Measurements from ENCODE around the gene GPRC5A. TPM values are rescaled to one million over a fixed set of nuclear protein-coding genes. Genes with fewer than 3 reads are reported as not detected.

Gene GPRC5A
- total and polyA plus RNA-seq, 2 experiments from 2014 or later, result 0.16 to 0.38 TPM

GRCh38 chr12:12918781-12919389 is 27.5 kb downstream of the GPRC5A start (continued):
- TF ChIP-seq ZNF462 (CRISPR knock-in tag; IDR thresholded peaks at IDR 0.05), result no peak
- TF ChIP-seq CREB1 (CRISPR knock-in tag; IDR thresholded peaks at IDR 0.05; ENCODE audit: low read depth), result no peak
- no peak for TF ChIP-seq JUNB (IDR thresholded peaks at IDR 0.05; ENCODE audit: unreplicated experiment)
- TF ChIP-seq NANOG (IDR thresholded peaks at IDR 0.05; ENCODE audit: borderline replicate concordance), result no peak
- TF ChIP-seq ZNF331 (CRISPR knock-in tag; IDR thresholded peaks at IDR 0.05; ENCODE audit: low read depth), result no peak

- Histone ChIP-seq H3K4me2 (no peak overlapping the region), H4K20me1 (replicated peaks; ENCODE audit: insufficient read depth) (no peaks in the 10 kb centered on the region), H3K27me3 (ENCODE audit: insufficient read depth) (no peaks in the 10 kb centered on the region), H3K9me2 (ENCODE audit: insufficient read depth) (no peaks in the 10 kb centered on the region), H3K4me1 (ENCODE audit: insufficient read depth) (peaks cover 7% of the 10 kb centered on the region), H3K4me3 (no peak overlapping the region), H3F3A (replicated peaks; ENCODE audit: low read depth) (peaks cover 4% of the 10 kb centered on the region; the same call in 1 of the 2 replicates), H3K36me3 (ENCODE audit: insufficient read depth) (no peaks in the 10 kb centered on the region), H3K79me2 (replicated peaks; ENCODE audit: insufficient read depth) (no peaks in the 10 kb centered on the region), H2AFZ (no peak overlapping the region), H3K27ac (ENCODE audit: low read depth) (no peak overlapping the region)
- TF ChIP-seq CTCF (conservative IDR thresholded peaks at IDR 0.05; ENCODE audit: low read depth in 2 of 2) (no peak), JUNB (IDR thresholded peaks at IDR 0.05; ENCODE audit: unreplicated experiment) (no peak), CREB1 (CRISPR knock-in tag; IDR thresholded peaks at IDR 0.05; ENCODE audit: low read depth) (no peak), REST (IDR thresholded peaks at IDR 0.05; ENCODE audit: unreplicated experiment) (no peak), POLR2AphosphoS5 (IDR thresholded peaks at IDR 0.05; ENCODE audit: low read depth) (no peak)
- DNase-seq (ENCODE audit: low spot score) (no peak), ATAC-seq (no peak)
- H3K27ac Mint-ChIP-seq, result no peak overlapping the region
- peaks cover 22% of the 10 kb centered on the region for H3K4me1 Mint-ChIP-seq
- H3K27me3 Mint-ChIP-seq (ENCODE audit: insufficient read depth, low read depth, poor library complexity), result peaks cover 10% of the 10 kb centered on the region
- H3K9me3 Mint-ChIP-seq, result no peaks in the 10 kb centered on the region
- H3K36me3 Mint-ChIP-seq (ENCODE audit: low read depth), result no peaks in the 10 kb centered on the region
- H3K4me3 Mint-ChIP-seq, result no peak overlapping the region
Observed at GRCh38 chr12:12919666-12920435, 28.5 kb downstream of the GPRC5A start.

Measured in GM23338 (cell line).